ENCODE data around the gene FOXM1. TPM values are rescaled to one million over a fixed set of nuclear protein-coding genes. Genes with fewer than 3 reads are reported as not detected.

Gene FOXM1
- total RNA-seq, 1 experiment from 2014 or later: 118 TPM

DNA sequence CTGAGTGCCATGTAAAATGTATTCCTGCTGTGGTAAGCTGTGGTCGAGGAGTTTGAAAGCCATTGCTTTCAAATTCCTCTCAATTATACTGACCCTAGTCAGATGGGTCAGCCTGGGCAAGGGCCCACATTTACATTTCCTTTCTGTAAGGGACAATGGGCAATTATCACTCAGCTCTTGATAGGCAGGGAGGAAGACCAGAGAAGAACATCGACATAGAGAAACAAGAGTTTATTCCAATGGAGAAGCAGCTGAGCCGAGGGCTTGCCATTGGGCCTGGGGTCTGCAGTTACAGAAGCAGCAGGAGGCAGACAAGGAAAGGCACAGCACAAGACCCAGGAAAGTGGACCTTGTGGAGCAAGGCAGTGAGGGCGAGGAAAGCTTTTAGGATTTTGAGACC lies 51.8 kb downstream of the FOXM1 start (continued):
- TF ChIP-seq, protein P1, sequence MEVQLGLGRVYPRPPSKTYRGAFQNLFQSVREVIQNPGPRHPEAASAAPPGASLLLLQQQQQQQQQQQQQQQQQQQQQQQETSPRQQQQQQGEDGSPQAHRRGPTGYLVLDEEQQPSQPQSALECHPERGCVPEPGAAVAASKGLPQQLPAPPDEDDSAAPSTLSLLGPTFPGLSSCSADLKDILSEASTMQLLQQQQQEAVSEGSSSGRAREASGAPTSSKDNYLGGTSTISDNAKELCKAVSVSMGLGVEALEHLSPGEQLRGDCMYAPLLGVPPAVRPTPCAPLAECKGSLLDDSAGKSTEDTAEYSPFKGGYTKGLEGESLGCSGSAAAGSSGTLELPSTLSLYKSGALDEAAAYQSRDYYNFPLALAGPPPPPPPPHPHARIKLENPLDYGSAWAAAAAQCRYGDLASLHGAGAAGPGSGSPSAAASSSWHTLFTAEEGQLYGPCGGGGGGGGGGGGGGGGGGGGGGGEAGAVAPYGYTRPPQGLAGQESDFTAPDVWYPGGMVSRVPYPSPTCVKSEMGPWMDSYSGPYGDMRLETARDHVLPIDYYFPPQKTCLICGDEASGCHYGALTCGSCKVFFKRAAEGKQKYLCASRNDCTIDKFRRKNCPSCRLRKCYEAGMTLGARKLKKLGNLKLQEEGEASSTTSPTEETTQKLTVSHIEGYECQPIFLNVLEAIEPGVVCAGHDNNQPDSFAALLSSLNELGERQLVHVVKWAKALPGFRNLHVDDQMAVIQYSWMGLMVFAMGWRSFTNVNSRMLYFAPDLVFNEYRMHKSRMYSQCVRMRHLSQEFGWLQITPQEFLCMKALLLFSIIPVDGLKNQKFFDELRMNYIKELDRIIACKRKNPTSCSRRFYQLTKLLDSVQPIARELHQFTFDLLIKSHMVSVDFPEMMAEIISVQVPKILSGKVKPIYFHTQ (CRISPR knock-in tag; IDR thresholded peaks at IDR 0.05): no peak
- TF ChIP-seq GTF2I (CRISPR knock-in tag; conservative IDR thresholded peaks at IDR 0.05) (no peak), NR2C2 (CRISPR knock-in tag; IDR thresholded peaks at IDR 0.05) (no peak)

DNA sequence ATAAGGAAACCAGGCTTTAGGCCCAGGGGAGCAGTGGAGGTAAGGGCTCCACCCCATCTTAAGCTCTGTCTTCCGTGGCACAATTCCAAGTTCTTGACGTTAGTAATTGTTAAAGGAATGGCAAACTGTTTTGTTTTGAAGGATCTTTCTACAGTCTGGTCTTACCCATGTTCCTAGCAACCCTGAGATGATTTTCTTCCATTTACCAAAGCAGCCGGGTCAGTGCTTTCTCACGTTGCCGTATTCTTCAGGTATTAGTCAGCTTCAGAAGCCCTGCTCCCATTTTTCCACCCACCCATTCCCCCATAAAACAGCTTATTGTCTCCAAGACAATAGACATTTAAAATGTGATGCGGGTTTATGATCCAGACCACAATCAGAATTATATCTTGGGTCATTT lies 52.4 kb downstream of the FOXM1 start:
- POLR2A ChIA-PET: interaction anchor here (0.6 kb wide), 1 partner anchor 33 kb away, joined by 3 read pairs; no protein-coding TSS in a partner anchor
- no peak for DNase-seq (ENCODE audit: low spot score)
- H3K9me3 Mint-ChIP-seq: no peaks in the 10 kb centered on the region
- H3K4me1 Mint-ChIP-seq: peaks cover 28% of the 10 kb centered on the region
- peaks cover 74% of the 10 kb centered on the region for H3K36me3 Mint-ChIP-seq
- TF ChIP-seq, protein P2, sequence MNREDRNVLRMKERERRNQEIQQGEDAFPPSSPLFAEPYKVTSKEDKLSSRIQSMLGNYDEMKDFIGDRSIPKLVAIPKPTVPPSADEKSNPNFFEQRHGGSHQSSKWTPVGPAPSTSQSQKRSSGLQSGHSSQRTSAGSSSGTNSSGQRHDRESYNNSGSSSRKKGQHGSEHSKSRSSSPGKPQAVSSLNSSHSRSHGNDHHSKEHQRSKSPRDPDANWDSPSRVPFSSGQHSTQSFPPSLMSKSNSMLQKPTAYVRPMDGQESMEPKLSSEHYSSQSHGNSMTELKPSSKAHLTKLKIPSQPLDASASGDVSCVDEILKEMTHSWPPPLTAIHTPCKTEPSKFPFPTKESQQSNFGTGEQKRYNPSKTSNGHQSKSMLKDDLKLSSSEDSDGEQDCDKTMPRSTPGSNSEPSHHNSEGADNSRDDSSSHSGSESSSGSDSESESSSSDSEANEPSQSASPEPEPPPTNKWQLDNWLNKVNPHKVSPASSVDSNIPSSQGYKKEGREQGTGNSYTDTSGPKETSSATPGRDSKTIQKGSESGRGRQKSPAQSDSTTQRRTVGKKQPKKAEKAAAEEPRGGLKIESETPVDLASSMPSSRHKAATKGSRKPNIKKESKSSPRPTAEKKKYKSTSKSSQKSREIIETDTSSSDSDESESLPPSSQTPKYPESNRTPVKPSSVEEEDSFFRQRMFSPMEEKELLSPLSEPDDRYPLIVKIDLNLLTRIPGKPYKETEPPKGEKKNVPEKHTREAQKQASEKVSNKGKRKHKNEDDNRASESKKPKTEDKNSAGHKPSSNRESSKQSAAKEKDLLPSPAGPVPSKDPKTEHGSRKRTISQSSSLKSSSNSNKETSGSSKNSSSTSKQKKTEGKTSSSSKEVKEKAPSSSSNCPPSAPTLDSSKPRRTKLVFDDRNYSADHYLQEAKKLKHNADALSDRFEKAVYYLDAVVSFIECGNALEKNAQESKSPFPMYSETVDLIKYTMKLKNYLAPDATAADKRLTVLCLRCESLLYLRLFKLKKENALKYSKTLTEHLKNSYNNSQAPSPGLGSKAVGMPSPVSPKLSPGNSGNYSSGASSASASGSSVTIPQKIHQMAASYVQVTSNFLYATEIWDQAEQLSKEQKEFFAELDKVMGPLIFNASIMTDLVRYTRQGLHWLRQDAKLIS (CRISPR knock-in tag; IDR thresholded peaks at IDR 0.05; ENCODE audit: borderline replicate concordance): no peak
- TF ChIP-seq NFATC4 (CRISPR knock-in tag; IDR thresholded peaks at IDR 0.05) (no peak), MXD4 (CRISPR knock-in tag; IDR thresholded peaks at IDR 0.05; ENCODE audit: borderline replicate concordance) (no peak), ZNF138 (CRISPR knock-in tag; conservative IDR thresholded peaks at IDR 0.05) (no peak)
- no peak overlapping the region; the same call in 1 of the 2 replicates for H3K27ac Mint-ChIP-seq
- H3K4me3 Mint-ChIP-seq: no peak overlapping the region
- ATAC-seq: no peak
- no peaks in the 10 kb centered on the region for H3K27me3 Mint-ChIP-seq (ENCODE audit: low read depth)
- CTCF ChIA-PET: interaction anchor here (1.0 to 2.5 kb wide), 4 partner anchors 21 to 249 kb away, joined by 3 to 14 read pairs (median 6); no protein-coding TSS in a partner anchor

DNA sequence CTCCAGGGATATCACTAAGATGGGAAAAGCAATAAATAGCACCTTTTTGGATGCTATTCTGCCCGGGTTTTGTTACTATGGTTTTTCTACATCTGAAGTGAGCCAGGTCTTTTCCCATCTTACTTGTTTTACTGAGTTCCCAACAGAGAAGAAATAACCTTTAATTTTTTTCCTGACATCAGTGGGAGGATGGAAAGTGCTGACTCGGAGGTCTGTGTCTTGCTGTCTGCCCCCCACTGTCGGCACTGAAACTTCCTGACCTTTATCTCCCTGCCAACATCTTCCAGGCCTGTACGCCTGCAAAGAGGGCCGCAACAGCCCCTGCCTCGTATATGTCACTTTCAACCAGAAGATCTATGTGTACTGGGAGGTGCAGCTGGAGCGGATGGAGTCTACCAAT lies 53.5 kb downstream of the FOXM1 start:
- H3K4me1 Mint-ChIP-seq: peaks cover 29% of the 10 kb centered on the region
- H3K27ac Mint-ChIP-seq: no peak overlapping the region
- ATAC-seq (no peak), DNase-seq (ENCODE audit: low spot score) (no peak)
- TF ChIP-seq MXD4 (CRISPR knock-in tag; IDR thresholded peaks at IDR 0.05; ENCODE audit: borderline replicate concordance) (no peak), ZNF121 (CRISPR knock-in tag; IDR thresholded peaks at IDR 0.05) (no peak)
- no peaks in the 10 kb centered on the region for H3K9me3 Mint-ChIP-seq
- H3K36me3 Mint-ChIP-seq: peaks cover 66% of the 10 kb centered on the region
- H3K27me3 Mint-ChIP-seq (ENCODE audit: low read depth): no peaks in the 10 kb centered on the region
- H3K4me3 Mint-ChIP-seq: no peak overlapping the region
- ChIA-PET POLR2A (no interaction called here), CTCF (interaction anchor here (1.1 to 2.5 kb wide), 2 partner anchors 11 to 22 kb away, joined by 3 to 14 read pairs; partner anchors contain the start of gene NRIP2)

DNA sequence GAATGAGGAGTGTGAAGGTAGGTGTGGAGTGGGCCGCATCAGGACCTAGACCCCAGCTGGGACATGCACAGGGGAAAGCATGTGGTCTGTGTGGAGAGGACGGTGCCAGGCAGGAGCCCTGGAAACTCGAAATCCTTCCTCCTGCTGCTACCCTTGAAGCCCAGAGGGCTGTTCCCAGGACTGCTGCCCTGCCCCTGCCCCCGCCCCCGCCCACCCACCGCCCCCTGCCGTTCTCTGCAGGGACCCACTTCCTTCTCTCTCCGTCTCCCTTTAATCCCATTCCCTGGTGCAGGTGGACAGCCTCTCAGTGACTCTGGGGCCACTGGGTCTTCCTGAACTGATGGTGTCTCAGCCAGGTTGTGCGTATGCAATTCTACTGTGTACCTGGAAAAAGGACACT lies 56.5 kb downstream of the FOXM1 start:
- no peak for DNase-seq (ENCODE audit: low spot score)
- Mint-ChIP-seq H3K9me3 (no peaks in the 10 kb centered on the region), H3K4me1 (peaks cover 26% of the 10 kb centered on the region), H3K27ac (no peak overlapping the region), H3K27me3 (ENCODE audit: low read depth) (no peaks in the 10 kb centered on the region), H3K36me3 (peaks cover 61% of the 10 kb centered on the region), H3K4me3 (no peak overlapping the region)
- CTCF ChIA-PET: interaction anchor here (1.1 to 2.0 kb wide), 3 partner anchors 25 to 124 kb away, joined by 4 to 7 read pairs (median 6); no protein-coding TSS in a partner anchor
- POLR2A ChIA-PET: no interaction called here
- no peak; the same call in 1 of the 2 replicates for ATAC-seq
- TF ChIP-seq IRF2 (CRISPR knock-in tag; IDR thresholded peaks at IDR 0.05; ENCODE audit: borderline replicate concordance, low read depth) (no peak), NR3C1 (CRISPR knock-in tag; conservative IDR thresholded peaks at IDR 0.05; ENCODE audit: low read depth) (no peak), ZNF263 (CRISPR knock-in tag; IDR thresholded peaks at IDR 0.05; ENCODE audit: low read depth) (no peak), PRRX2 (CRISPR knock-in tag; IDR thresholded peaks at IDR 0.05) (no peak), TEAD1 (CRISPR knock-in tag; IDR thresholded peaks at IDR 0.05) (no peak), ZNF396 (CRISPR knock-in tag; IDR thresholded peaks at IDR 0.05; ENCODE audit: borderline replicate concordance) (no peak), NR1H2 (CRISPR knock-in tag; IDR thresholded peaks at IDR 0.05) (no peak), ETV6 (CRISPR knock-in tag; IDR thresholded peaks at IDR 0.05) (no peak)
- TF ChIP-seq, protein P3, sequence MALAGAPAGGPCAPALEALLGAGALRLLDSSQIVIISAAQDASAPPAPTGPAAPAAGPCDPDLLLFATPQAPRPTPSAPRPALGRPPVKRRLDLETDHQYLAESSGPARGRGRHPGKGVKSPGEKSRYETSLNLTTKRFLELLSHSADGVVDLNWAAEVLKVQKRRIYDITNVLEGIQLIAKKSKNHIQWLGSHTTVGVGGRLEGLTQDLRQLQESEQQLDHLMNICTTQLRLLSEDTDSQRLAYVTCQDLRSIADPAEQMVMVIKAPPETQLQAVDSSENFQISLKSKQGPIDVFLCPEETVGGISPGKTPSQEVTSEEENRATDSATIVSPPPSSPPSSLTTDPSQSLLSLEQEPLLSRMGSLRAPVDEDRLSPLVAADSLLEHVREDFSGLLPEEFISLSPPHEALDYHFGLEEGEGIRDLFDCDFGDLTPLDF (CRISPR knock-in tag; IDR thresholded peaks at IDR 0.05): no peak
- TF ChIP-seq, protein P4, sequence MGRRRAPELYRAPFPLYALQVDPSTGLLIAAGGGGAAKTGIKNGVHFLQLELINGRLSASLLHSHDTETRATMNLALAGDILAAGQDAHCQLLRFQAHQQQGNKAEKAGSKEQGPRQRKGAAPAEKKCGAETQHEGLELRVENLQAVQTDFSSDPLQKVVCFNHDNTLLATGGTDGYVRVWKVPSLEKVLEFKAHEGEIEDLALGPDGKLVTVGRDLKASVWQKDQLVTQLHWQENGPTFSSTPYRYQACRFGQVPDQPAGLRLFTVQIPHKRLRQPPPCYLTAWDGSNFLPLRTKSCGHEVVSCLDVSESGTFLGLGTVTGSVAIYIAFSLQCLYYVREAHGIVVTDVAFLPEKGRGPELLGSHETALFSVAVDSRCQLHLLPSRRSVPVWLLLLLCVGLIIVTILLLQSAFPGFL (CRISPR knock-in tag; IDR thresholded peaks at IDR 0.05; ENCODE audit: borderline replicate concordance): no peak
- TF ChIP-seq, protein P5, sequence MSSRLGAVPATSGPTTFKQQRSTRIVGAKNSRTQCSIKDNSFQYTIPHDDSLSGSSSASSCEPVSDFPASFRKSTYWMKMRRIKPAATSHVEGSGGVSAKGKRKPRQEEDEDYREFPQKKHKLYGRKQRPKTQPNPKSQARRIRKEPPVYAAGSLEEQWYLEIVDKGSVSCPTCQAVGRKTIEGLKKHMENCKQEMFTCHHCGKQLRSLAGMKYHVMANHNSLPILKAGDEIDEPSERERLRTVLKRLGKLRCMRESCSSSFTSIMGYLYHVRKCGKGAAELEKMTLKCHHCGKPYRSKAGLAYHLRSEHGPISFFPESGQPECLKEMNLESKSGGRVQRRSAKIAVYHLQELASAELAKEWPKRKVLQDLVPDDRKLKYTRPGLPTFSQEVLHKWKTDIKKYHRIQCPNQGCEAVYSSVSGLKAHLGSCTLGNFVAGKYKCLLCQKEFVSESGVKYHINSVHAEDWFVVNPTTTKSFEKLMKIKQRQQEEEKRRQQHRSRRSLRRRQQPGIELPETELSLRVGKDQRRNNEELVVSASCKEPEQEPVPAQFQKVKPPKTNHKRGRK (CRISPR knock-in tag; IDR thresholded peaks at IDR 0.05; ENCODE audit: borderline replicate concordance): no peak
